Gastrocnemius medialis (tissue), 4 donors: ENCODE data around the gene C3AR1. TPM values are rescaled to one million over a fixed set of nuclear protein-coding genes. Genes with fewer than 3 reads are reported as not detected.
"Not testable (repeated sequence)": the region's sequence is repeated elsewhere in the genome, so short reads cannot be mapped to it uniquely, and the experiment has no call there.

ENCODE experiments used
- ATAC-seq, 2 donors: fragments of 150-250 bp; one replicate each; pipeline ENCODE4 v1.9.1; 2016
- DNase-seq, 2 donors: peaks; one replicate each; pipeline ENCODE4 v3.0.0-alpha.2; 2019
- H3K27ac ChIP-seq, 4 donors: fragments of 200-600 bp; sonication (generic); 1 replicate in 1 of 4; 2 replicates in 3 of 4; pipeline ENCODE4 v1.5.1; 2016 to 2018; ENCODE audit warnings: mild to moderate bottlenecking in 2 of 4, moderate library complexity in 1 of 4
- H3K27me3 ChIP-seq, 3 donors: fragments of 200-600 bp; sonication (generic) in 2 of 3; 1 replicate in 1 of 3; 2 replicates in 2 of 3; pipeline versions ENCODE4 v1.5.1 to v1.6.0; 2016 to 2019; ENCODE audit warnings: mild to moderate bottlenecking in 1 of 3, moderate library complexity in 1 of 3
- H3K36me3 ChIP-seq, 2 donors: fragments of 200-600 bp; sonication (generic) in 1 of 2; one replicate each; pipeline ENCODE4 v1.5.1; 2017 to 2018
- H3K4me1 ChIP-seq, 2 donors: fragments of 200-600 bp; sonication (generic) in 1 of 2; one replicate each; pipeline ENCODE4 v1.5.1; 2016 to 2017; ENCODE audit warnings: mild to moderate bottlenecking in 2 of 2
- H3K4me3 ChIP-seq, 4 donors: fragments of 200-600 bp; sonication (generic) in 3 of 4; 1 replicate in 1 of 4; 2 replicates in 3 of 4; pipeline ENCODE4 v1.5.1; 2016 to 2019; ENCODE audit warnings: mild to moderate bottlenecking in 2 of 4
- H3K9me3 ChIP-seq, 3 donors: fragments of 200-600 bp; sonication (generic) in 2 of 3; 1 replicate in 1 of 3; 2 replicates in 2 of 3; pipeline ENCODE4 v1.5.1; 2016 to 2019
- CTCF ChIP-seq, 5 experiments: fragments of 450-650 bp in 3 of 5; fragments of 200-600 bp in 2 of 5; sonication (generic) in 2 of 5; IDR thresholded peaks in 4 of 5; conservative IDR thresholded peaks in 1 of 5; 1 replicate in 4 of 5; 2 replicates in 1 of 5; pipeline ENCODE4 v1.5.1; 2016 to 2019; ENCODE audit warnings: antibody characterized with exemption in 5 of 5, mild to moderate bottlenecking in 3 of 5, moderate library complexity in 3 of 5
- POLR2A ChIP-seq, 2 donors: fragments of 450-650 bp; IDR thresholded peaks; one replicate each; pipeline ENCODE4 v1.6.1; 2017; ENCODE audit warnings: antibody characterized with exemption in 2 of 2, mild to moderate bottlenecking in 2 of 2, moderate library complexity in 2 of 2
- in situ Hi-C, 4 donors: fragments of 200-750 bp; cut with MboI; loops; one replicate each; pipeline versions ENCODE4 v1.15.0 to v1.8.0; 2017; ENCODE audit warnings: low sequenced_read_pairs in 4 of 4
- intact Hi-C: fragments of 100-400 bp; cut with DNase I; formaldehyde crosslinking; loops from one replicate; pipeline ENCODE4 v1.15.1; 2023; ENCODE audit warnings: low total_unique reads
- total RNA-seq, 4 donors: library from RNA; depleted of rRNA; stranded (reverse); fragments of >200 nt; gene quantifications; one replicate each; pipeline versions ENCODE4 v1.1.0 to v1.2.3, GENCODE V29; 2016

Gene C3AR1
- total RNA-seq, result 1 to 10 TPM in 3 of 4 donors, under 1 TPM in 1; 0.95 to 4.7 (median 2.4) TPM

GRCh38 chr12:8065991-8066594, at the start of gene C3AR1:
C3AR1 (minus strand) TSS chr12:8066359; CDS start chr12:8060185, 6,174 bp downstream.
- Histone ChIP-seq H3K36me3 (no peaks in the 10 kb centered on the region), H3K27me3 (no peaks in the 10 kb centered on the region), H3K27ac (no peak within 1 kb of the TSS), H3K4me1 (no peaks in the 10 kb centered on the region), H3K9me3 (no peaks in the 10 kb centered on the region), H3K4me3 (peak within 1 kb of the TSS in 1 of 4 donors; percentile 30)
- DNase-seq (no peak), ATAC-seq (peak; percentile 36 to 39)
- in situ Hi-C loops (loop anchor here in 1 of 4 donors (25.0 kb wide), 1 partner anchor 871 kb away; the partner anchor contains the start of gene M6PR), intact Hi-C loops (no loop called here)
- TF ChIP-seq CTCF (IDR thresholded peaks at IDR 0.05 in 4 of 5, conservative IDR thresholded peaks at IDR 0.05 in 1 of 5) (no peak), POLR2A (IDR thresholded peaks at IDR 0.05) (peak; percentile 24 to 34)

DNA sequence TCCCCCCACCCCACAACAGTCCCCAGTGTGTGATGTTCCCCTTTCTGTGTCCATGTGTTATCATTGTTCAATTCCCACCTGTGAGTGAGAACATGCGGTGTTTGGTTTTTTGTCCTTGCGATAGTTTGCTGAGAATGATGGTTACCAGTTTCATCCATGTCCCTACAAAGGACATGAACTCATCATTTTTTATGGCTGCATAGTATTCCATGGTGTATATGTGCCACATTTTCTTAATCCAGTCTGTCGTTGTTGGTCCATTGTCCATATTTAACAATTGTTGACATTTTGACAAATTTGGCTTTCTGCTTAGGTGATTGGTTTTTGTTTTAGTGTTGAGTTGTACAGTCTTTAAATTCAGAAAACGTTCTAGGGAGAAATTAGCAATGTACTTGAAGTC, 47.0 kb upstream of the C3AR1 start:
- H3K27me3 ChIP-seq, H3K27ac ChIP-seq, DNase-seq, H3K9me3 ChIP-seq, H3K4me1 ChIP-seq, H3K4me3 ChIP-seq, intact Hi-C loops, H3K36me3 ChIP-seq, ATAC-seq: not testable (repeated sequence)
- in situ Hi-C loops, result loop anchor here in 3 of 4 donors (25.0 kb wide), 1 partner anchor 124 kb away; the partner anchor contains the start of gene FAM90A1 (in 3 of the 3)

GRCh38 chr12:8108808-8109398, 42.7 kb upstream of the C3AR1 start:
- ATAC-seq (peak; percentile 60 to 64), DNase-seq (peak; percentile 11 to 50)
- H3K36me3 ChIP-seq, result peaks cover 0 to 9% of the 10 kb centered on the region in 2 donors
- TF ChIP-seq CTCF (IDR thresholded peaks at IDR 0.05 in 4 of 5, conservative IDR thresholded peaks at IDR 0.05 in 1 of 5), result peak; percentile 72 to 95 (median 92)
- no peak for TF ChIP-seq POLR2A (IDR thresholded peaks at IDR 0.05)
- peaks cover 0 to 4% (median 0%) of the 10 kb centered on the region in 3 donors for H3K9me3 ChIP-seq
- no peaks in the 10 kb centered on the region for H3K4me1 ChIP-seq
- no peak overlapping the region for H3K27ac ChIP-seq
- no peak overlapping the region for H3K4me3 ChIP-seq
- in situ Hi-C loops (loop anchor here in 3 of 4 donors (25.0 kb wide), 1 partner anchor 128 kb away; the partner anchor contains the start of gene FAM90A1 (in 3 of the 3)), intact Hi-C loops (no loop called here)
- no peaks in the 10 kb centered on the region for H3K27me3 ChIP-seq

GRCh38 chr12:8099235-8099634, 33.1 kb upstream of the C3AR1 start:
- Histone ChIP-seq H3K36me3 (peaks cover 0 to 49% of the 10 kb centered on the region in 2 donors), H3K27ac (no peak overlapping the region), H3K9me3 (no peaks in the 10 kb centered on the region), H3K4me3 (no peak overlapping the region), H3K27me3 (no peaks in the 10 kb centered on the region), H3K4me1 (no peaks in the 10 kb centered on the region)
- ATAC-seq (no peak), DNase-seq (no peak)
- in situ Hi-C loops (no loop called here), intact Hi-C loops (no loop called here)
- no peak for TF ChIP-seq CTCF (IDR thresholded peaks at IDR 0.05 in 4 of 5, conservative IDR thresholded peaks at IDR 0.05 in 1 of 5)
- no peak for TF ChIP-seq POLR2A (IDR thresholded peaks at IDR 0.05)

- in situ Hi-C loops, result no loop called here
- Histone ChIP-seq H3K27me3 (no peaks in the 10 kb centered on the region), H3K36me3 (peaks cover 0 to 78% of the 10 kb centered on the region in 2 donors), H3K4me3 (no peak overlapping the region), H3K4me1 (no peaks in the 10 kb centered on the region), H3K9me3 (no peaks in the 10 kb centered on the region), H3K27ac (no peak overlapping the region)
- intact Hi-C loops, result no loop called here
- ATAC-seq, result no peak
- DNase-seq, result no peak
- TF ChIP-seq POLR2A (IDR thresholded peaks at IDR 0.05) (no peak), CTCF (IDR thresholded peaks at IDR 0.05 in 4 of 5, conservative IDR thresholded peaks at IDR 0.05 in 1 of 5) (no peak)
Measured at GRCh38 chr12:8096281-8096915, 30.2 kb upstream of the C3AR1 start.
